Calu3 (cell line): ENCODE measurements around the gene JAZF1. TPM values are rescaled to one million over a fixed set of nuclear protein-coding genes. Genes with fewer than 3 reads are reported as not detected.
"Not testable (repeated sequence)": the region's sequence is repeated elsewhere in the genome, so short reads cannot be mapped to it uniquely, and the experiment has no call there.

Source experiments
- BruUV-seq: library from RNA; stranded (reverse); fragments of 400-500 nt; replicated peaks from 2 replicates; lab custom pipeline; 2021; lab: Mats Ljungman, UMichigan
- CTCF ChIA-PET: fragments of 300-600 bp; sonication (Branson Sonifier 250); formaldehyde crosslinking; loops from one replicate; lab custom pipeline; 2022; ENCODE audit warnings: antibody characterized with exemption; lab: Charles Lee
- DNase-seq: peaks from one replicate; pipeline ENCODE4 v3.0.0; 2022
- H3K27ac Mint-ChIP-seq: one replicate; pipeline ENCODE4 v1.8.0; 2022; ENCODE audit warnings: mixed read lengths; ENCODE audit not compliant: unreplicated experiment
- H3K27me3 Mint-ChIP-seq: one replicate; pipeline ENCODE4 v1.8.0; 2022; ENCODE audit warnings: mixed read lengths; ENCODE audit not compliant: unreplicated experiment
- H3K36me3 Mint-ChIP-seq: one replicate; pipeline ENCODE4 v1.8.0; 2022; ENCODE audit warnings: mild to moderate bottlenecking, moderate library complexity, mixed read lengths; ENCODE audit not compliant: insufficient read depth, unreplicated experiment
- H3K4me1 Mint-ChIP-seq: one replicate; pipeline ENCODE4 v1.8.0; 2022; ENCODE audit warnings: mild to moderate bottlenecking, low read depth, mixed read lengths; ENCODE audit not compliant: unreplicated experiment
- H3K4me3 Mint-ChIP-seq: one replicate; pipeline ENCODE4 v1.8.0; 2022; ENCODE audit warnings: mild to moderate bottlenecking, low read depth, moderate library complexity, mixed read lengths; ENCODE audit not compliant: unreplicated experiment
- H3K9me3 Mint-ChIP-seq: one replicate; pipeline ENCODE4 v1.8.0; 2022; ENCODE audit warnings: low read depth, mixed read lengths; ENCODE audit not compliant: unreplicated experiment
- intact Hi-C: fragments of 100-400 bp; cut with micrococcal nuclease; formaldehyde crosslinking; loops from one replicate; pipeline ENCODE4 v1.10.0; 2022; ENCODE audit not compliant: unreplicated experiment
- total RNA-seq: library from RNA; stranded (reverse); gene quantifications from 2 replicates; pipeline ENCODE4 v1.2.3, GENCODE V29; 2022
- TF ChIP-seq, protein P1 (sequence below): fragments of 200-600 bp; IDR thresholded peaks from one replicate; pipeline ENCODE4 v1.8.0; 2022; ENCODE audit warnings: antibody characterized with exemption; ENCODE audit not compliant: unreplicated experiment

The JAZF1 gene
- total RNA-seq, 1 experiment from 2014 or later: 10.7 TPM

DNA sequence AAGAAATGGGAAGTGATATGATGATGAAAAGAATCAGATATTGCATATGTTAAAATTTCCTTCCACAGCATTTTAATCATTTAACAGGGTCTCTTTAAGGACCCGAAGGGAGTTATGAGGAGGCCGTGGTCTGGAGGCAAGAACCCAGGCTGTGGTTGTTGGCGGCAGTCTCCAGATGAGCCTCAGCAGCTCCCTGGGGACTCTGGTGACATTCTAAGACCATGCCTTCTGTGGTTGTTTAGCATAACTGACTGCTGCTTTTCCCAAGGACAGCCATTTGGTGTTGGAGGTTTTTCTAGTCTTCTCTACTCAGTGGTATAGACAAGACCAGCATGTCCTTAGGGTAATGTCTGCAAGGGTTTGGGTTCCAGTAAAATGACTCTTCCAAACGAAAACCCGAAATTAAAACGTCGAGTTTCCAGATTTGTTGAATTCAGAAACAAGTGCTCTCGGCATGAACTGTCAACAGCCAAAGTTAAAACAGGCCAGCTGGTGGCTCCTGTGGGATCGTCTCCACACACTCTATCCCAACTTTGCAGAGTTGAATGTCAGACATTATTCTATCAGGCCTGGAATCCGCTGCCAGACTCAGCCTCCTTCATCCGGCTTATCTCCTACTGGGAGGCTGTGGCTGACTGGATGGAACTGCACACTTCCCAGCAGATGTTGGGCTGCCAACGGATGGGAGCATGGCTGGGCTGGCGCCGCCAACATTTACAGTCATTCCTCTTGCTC, 257.5 kb downstream of the JAZF1 start:
- intact Hi-C loops: loop anchor here (5.0 to 10.0 kb wide), 3 partner anchors 148 to 346 kb away; no protein-coding TSS in a partner anchor
- no peak for DNase-seq
- Mint-ChIP-seq H3K36me3 (no peaks in the 10 kb centered on the region), H3K9me3 (no peaks in the 10 kb centered on the region), H3K27ac (no peak overlapping the region), H3K4me1 (peaks cover 20% of the 10 kb centered on the region), H3K4me3 (no peak overlapping the region), H3K27me3 (no peaks in the 10 kb centered on the region)
- no TSS peak for BruUV-seq
- TF ChIP-seq, protein P1, sequence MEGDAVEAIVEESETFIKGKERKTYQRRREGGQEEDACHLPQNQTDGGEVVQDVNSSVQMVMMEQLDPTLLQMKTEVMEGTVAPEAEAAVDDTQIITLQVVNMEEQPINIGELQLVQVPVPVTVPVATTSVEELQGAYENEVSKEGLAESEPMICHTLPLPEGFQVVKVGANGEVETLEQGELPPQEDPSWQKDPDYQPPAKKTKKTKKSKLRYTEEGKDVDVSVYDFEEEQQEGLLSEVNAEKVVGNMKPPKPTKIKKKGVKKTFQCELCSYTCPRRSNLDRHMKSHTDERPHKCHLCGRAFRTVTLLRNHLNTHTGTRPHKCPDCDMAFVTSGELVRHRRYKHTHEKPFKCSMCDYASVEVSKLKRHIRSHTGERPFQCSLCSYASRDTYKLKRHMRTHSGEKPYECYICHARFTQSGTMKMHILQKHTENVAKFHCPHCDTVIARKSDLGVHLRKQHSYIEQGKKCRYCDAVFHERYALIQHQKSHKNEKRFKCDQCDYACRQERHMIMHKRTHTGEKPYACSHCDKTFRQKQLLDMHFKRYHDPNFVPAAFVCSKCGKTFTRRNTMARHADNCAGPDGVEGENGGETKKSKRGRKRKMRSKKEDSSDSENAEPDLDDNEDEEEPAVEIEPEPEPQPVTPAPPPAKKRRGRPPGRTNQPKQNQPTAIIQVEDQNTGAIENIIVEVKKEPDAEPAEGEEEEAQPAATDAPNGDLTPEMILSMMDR: no peak
- CTCF ChIA-PET: no interaction called here

DNA sequence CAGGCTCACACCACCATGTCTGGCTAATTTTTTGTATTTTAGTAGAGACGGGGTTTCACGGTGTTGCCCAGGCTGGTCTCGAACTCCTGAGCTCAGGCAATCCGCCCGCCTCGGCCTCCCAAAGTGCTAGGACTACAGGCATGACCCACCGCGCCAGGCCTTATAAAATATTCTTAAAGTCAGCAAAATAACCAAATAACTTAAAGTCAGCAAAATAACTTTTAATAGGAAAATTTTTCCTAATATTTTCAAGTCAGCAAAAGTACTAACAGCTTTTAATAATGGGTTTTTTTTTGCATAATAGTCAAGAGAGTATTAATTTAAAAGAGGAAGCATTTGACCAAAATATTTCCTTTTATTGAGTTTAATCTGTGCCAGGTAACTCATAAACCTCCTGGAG, 258.2 kb downstream of the JAZF1 start:
- CTCF ChIA-PET: interaction anchor here (1.5 kb wide), 1 partner anchor 316 kb away, joined by 11 read pairs; no protein-coding TSS in a partner anchor
- H3K27me3 Mint-ChIP-seq, H3K4me3 Mint-ChIP-seq, DNase-seq, H3K27ac Mint-ChIP-seq, BruUV-seq, H3K36me3 Mint-ChIP-seq, H3K9me3 Mint-ChIP-seq: not testable (repeated sequence)
- intact Hi-C loops: loop anchor here (5.0 to 10.0 kb wide), 3 partner anchors 148 to 345 kb away; no protein-coding TSS in a partner anchor
- H3K4me1 Mint-ChIP-seq: peaks cover 27% of the 10 kb centered on the region

DNA sequence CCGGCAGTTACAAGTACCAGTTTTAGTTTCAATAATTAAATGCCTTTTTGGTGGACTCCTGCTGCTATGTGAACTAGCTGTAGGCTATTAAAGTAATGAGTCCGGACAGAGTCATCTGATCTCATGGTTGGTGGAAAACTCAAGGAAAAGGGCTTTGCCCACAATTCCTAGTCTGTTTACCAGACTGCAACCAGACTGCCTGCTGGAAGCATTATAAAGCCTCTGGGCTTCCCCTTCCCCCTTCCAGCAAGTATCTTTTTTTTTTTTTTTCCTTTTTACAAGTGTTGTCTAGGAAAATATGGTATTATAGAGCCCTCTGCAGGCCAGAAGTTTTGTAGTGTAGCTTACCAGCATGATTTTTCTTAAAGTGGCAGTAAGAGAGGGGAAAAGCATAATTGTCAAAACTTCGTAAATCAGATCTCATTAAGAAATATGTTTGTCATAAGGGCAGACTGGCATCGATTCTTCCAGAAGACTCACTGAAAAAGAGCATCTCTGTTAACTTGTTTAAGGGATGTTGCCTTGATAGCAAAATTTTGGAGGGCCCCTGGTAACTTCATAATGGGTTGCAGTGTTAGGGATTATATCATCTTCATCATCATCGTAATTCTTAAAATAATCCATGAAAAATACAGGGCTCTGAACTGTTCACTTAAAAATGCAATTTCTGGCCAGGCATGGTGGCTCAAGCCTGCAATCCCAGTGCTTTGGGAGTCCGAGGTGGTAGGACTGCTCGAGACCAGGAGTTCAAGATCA, 259.3 kb downstream of the JAZF1 start:
- DNase-seq: peak; percentile 70
- Mint-ChIP-seq H3K4me1 (peaks cover 38% of the 10 kb centered on the region), H3K27me3 (no peaks in the 10 kb centered on the region), H3K36me3 (no peaks in the 10 kb centered on the region), H3K9me3 (no peaks in the 10 kb centered on the region), H3K4me3 (no peak overlapping the region), H3K27ac (no peak overlapping the region)
- intact Hi-C loops: loop anchor here (1.0 to 10.0 kb wide), 6 partner anchors 146 to 724 kb away; no protein-coding TSS in a partner anchor
- BruUV-seq: no TSS peak
- CTCF ChIA-PET: interaction anchor here (0.6 to 2.4 kb wide), 18 partner anchors 41 to 823 kb away, joined by 3 to 13 read pairs (median 5); partner anchors contain the start of gene HOXA13
- TF ChIP-seq, protein P1: peak; percentile 52

DNA sequence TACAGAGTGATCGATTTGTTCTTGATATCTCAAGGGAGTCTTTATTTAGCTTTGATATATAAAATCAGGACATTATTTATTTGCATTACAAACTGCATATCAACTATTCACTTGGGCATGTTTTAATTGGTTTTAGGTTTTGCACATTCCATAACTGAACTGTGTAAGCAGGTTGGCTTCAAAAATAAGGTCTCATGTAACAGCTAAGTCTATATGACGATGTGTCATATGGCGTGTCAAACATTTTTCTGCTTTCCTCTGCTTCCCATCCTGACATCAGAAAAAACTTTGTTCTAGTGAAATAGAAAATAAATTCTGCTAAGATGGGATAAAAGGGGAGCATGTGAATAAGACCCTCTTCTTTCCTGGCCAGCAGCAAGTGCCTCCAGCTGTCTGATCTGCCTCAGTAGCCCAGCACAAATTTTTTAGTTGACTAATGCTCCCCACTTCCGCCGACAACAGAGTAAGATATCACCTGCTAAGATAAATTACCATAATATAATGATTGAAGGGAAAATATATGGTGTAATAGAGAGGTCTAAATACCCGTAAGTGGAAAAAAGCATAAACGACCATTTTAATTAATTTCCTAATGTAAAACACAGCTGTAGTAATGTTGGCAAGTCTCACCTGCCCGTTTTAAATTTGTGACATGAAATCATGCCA, 260.2 kb downstream of the JAZF1 start:
- BruUV-seq: no TSS peak
- Mint-ChIP-seq H3K9me3 (peaks cover 3% of the 10 kb centered on the region), H3K27ac (no peak overlapping the region)

More for the DNA sequence above, 260.2 kb downstream of the JAZF1 start:
- Mint-ChIP-seq H3K4me1 (peaks cover 45% of the 10 kb centered on the region), H3K4me3 (no peak overlapping the region), H3K27me3 (no peaks in the 10 kb centered on the region), H3K36me3 (no peaks in the 10 kb centered on the region)
- DNase-seq: no peak
- intact Hi-C loops: loop anchor here (2.0 to 10.0 kb wide), 4 partner anchors 146 to 724 kb away; no protein-coding TSS in a partner anchor
- CTCF ChIA-PET: interaction anchor here (0.5 to 2.4 kb wide), 13 partner anchors 99 to 724 kb away, joined by 3 to 13 read pairs (median 4); partner anchors contain the start of gene HOXA13
- TF ChIP-seq, protein P1: no peak
